NCI-H2196 treated with DMSO at 0.1 percent for 48 hours (cell line): ENCODE measurements around the gene AQP11.
"Not testable (repeated sequence)": the region's sequence is repeated elsewhere in the genome, so short reads cannot be mapped to it uniquely, and the experiment has no call there.

ENCODE experiments used
- DNase-seq: peaks from one replicate; lab custom pipeline; 2025; ENCODE audit not compliant: unreplicated experiment; lab: John Stamatoyannopoulos, UW

The AQP11 gene

GRCh38 chr11:77589521-77590193 lies at the start of gene AQP11:
Gene AQP11 (plus strand): TSS chr11:77589953. CDS start chr11:77589993, 40 bp downstream.
- peak; percentile 78 for DNase-seq

GRCh38 chr11:77542296-77542695 lies 47.5 kb upstream of the AQP11 start:
- DNase-seq: no peak

- no peak for DNase-seq
Observed at GRCh38 chr11:77547047-77547836, 42.5 kb upstream of the AQP11 start.

GRCh38 chr11:77547863-77548551 lies 41.7 kb upstream of the AQP11 start:
- DNase-seq: peak; percentile 48

- DNase-seq: no peak
Observed at GRCh38 chr11:77548552-77549445, 41.0 kb upstream of the AQP11 start.

GRCh38 chr11:77551426-77551825 lies 38.3 kb upstream of the AQP11 start:
- not testable (repeated sequence) for DNase-seq

GRCh38 chr11:77557553-77557952 lies 32.2 kb upstream of the AQP11 start:
- no peak for DNase-seq

GRCh38 chr11:77558380-77558779 lies 31.4 kb upstream of the AQP11 start:
- DNase-seq: no peak

- DNase-seq: no peak
Observed at GRCh38 chr11:77559686-77560401, 29.9 kb upstream of the AQP11 start.

GRCh38 chr11:77560605-77561004 lies 29.1 kb upstream of the AQP11 start:
- DNase-seq: no peak

- no peak for DNase-seq
Observed at GRCh38 chr11:77561257-77561656, 28.5 kb upstream of the AQP11 start.

GRCh38 chr11:77568306-77568705 lies 21.4 kb upstream of the AQP11 start:
- DNase-seq: no peak

- no peak for DNase-seq
Observed at GRCh38 chr11:77568916-77569675, 20.7 kb upstream of the AQP11 start.

GRCh38 chr11:77569676-77570070 lies 20.1 kb upstream of the AQP11 start:
- no peak for DNase-seq

- DNase-seq: not testable (repeated sequence)
Observed at GRCh38 chr11:77570896-77571295, 18.9 kb upstream of the AQP11 start.

- not testable (repeated sequence) for DNase-seq
Observed at GRCh38 chr11:77575428-77575827, 14.3 kb upstream of the AQP11 start.

- DNase-seq: no peak
Observed at GRCh38 chr11:77580712-77581337, 8.9 kb upstream of the AQP11 start.

GRCh38 chr11:77589181-77589520 lies 602 bp upstream of the AQP11 start:
- no peak for DNase-seq

GRCh38 chr11:77590194-77590782 lies 535 bp downstream of the AQP11 start:
- no peak for DNase-seq
